H9 (cell line): ENCODE measurements around the gene SH3BP5. TPM values are rescaled to one million over a fixed set of nuclear protein-coding genes. Genes with fewer than 3 reads are reported as not detected.
"Not testable (repeated sequence)": the region's sequence is repeated elsewhere in the genome, so short reads cannot be mapped to it uniquely, and the experiment has no call there.

ENCODE experiments used
- DNase-seq: peaks from one replicate; pipeline ENCODE4 v3.0.0-alpha.2; 2017
- H2AFZ ChIP-seq: one replicate; pipeline ENCODE4 v1.6.1; 2013; ENCODE audit warnings: mild to moderate bottlenecking, low read length, control low read depth, moderate library complexity
- H2AK5ac ChIP-seq: 2 replicates; pipeline ENCODE4 v1.6.1; 2013; ENCODE audit warnings: low read length, control low read depth, mixed read lengths; ENCODE audit not compliant: insufficient read length
- H2BK120ac ChIP-seq: one replicate; pipeline ENCODE4 v1.6.1; 2013; ENCODE audit warnings: low read depth, mild to moderate bottlenecking, low read length, control low read depth, inconsistent platforms; ENCODE audit not compliant: poor library complexity, severe bottlenecking
- H2BK12ac ChIP-seq: 2 replicates; pipeline ENCODE4 v1.6.1; 2013; ENCODE audit warnings: low read length, control low read depth, mixed read lengths, low read depth; ENCODE audit not compliant: insufficient read length
- H2BK15ac ChIP-seq: 2 replicates; pipeline ENCODE4 v1.6.1; 2013; ENCODE audit warnings: low read depth, low read length, control low read depth
- H2BK20ac ChIP-seq: one replicate; pipeline ENCODE4 v1.6.1; 2013; ENCODE audit warnings: low read depth, mild to moderate bottlenecking, low read length, control low read depth, inconsistent platforms; ENCODE audit not compliant: poor library complexity, severe bottlenecking
- H2BK5ac ChIP-seq: 2 replicates; pipeline ENCODE4 v1.6.1; 2013; ENCODE audit warnings: low read length, control low read depth, mixed read lengths; ENCODE audit not compliant: insufficient read length
- H3K14ac ChIP-seq: 2 replicates; pipeline ENCODE4 v1.6.1; 2013; ENCODE audit warnings: low read length, control low read depth; ENCODE audit not compliant: insufficient read depth
- H3K18ac ChIP-seq: 2 replicates; pipeline ENCODE4 v1.6.1; 2013; ENCODE audit warnings: low read depth, mild to moderate bottlenecking, mixed read lengths, low read length, control low read depth; ENCODE audit not compliant: insufficient read length
- H3K23ac ChIP-seq: 2 replicates; pipeline ENCODE4 v1.6.1; 2013; ENCODE audit warnings: low read length, control low read depth, mixed read lengths, low read depth; ENCODE audit not compliant: insufficient read length
- H3K23me2 ChIP-seq: 2 replicates; pipeline ENCODE4 v1.6.1; 2013; ENCODE audit warnings: low read depth, mild to moderate bottlenecking, mixed read lengths, low read length, control low read depth; ENCODE audit not compliant: insufficient read length, poor library complexity, severe bottlenecking
- H3K27ac ChIP-seq: 2 replicates; pipeline ENCODE4 v1.5.1; 2013; ENCODE audit warnings: low read length, control low read depth, mixed read lengths, low read depth; ENCODE audit not compliant: insufficient read length
- H3K27me3 ChIP-seq: 2 replicates; pipeline ENCODE4 v1.6.1; 2013; ENCODE audit warnings: low read length, control low read depth, inconsistent platforms; ENCODE audit not compliant: insufficient read depth
- H3K4ac ChIP-seq: 2 replicates; pipeline ENCODE4 v1.6.1; 2013; ENCODE audit warnings: low read depth, mild to moderate bottlenecking, control low read depth, inconsistent platforms, low read length, moderate library complexity
- H3K4me1 ChIP-seq: 2 replicates; pipeline ENCODE4 v1.6.1; 2013; ENCODE audit warnings: low read length, control low read depth, inconsistent platforms; ENCODE audit not compliant: insufficient read depth
- H3K4me2 ChIP-seq: 2 replicates; pipeline ENCODE4 v1.6.1; 2013; ENCODE audit warnings: low read length, control low read depth, mixed read lengths; ENCODE audit not compliant: insufficient read length, insufficient read depth
- H3K56ac ChIP-seq: 2 replicates; pipeline ENCODE4 v1.6.1; 2013; ENCODE audit warnings: low read depth, mild to moderate bottlenecking, mixed read lengths, low read length, control low read depth; ENCODE audit not compliant: insufficient read length
- H3K79me1 ChIP-seq: 2 replicates; pipeline ENCODE4 v1.6.1; 2013; ENCODE audit warnings: low read depth, mild to moderate bottlenecking, moderate library complexity, low read length, control low read depth, inconsistent platforms; ENCODE audit not compliant: insufficient read depth, poor library complexity, severe bottlenecking
- H3K79me2 ChIP-seq: 2 replicates; pipeline ENCODE4 v1.6.1; 2013; ENCODE audit warnings: low read length, control low read depth, inconsistent platforms; ENCODE audit not compliant: insufficient read depth
- H3K9ac ChIP-seq: 2 replicates; pipeline ENCODE4 v1.6.1; 2013; ENCODE audit warnings: low read length, control low read depth, mixed read lengths; ENCODE audit not compliant: insufficient read length; ENCODE audit errors: extremely low read depth
- H3K9me3 ChIP-seq: one replicate; pipeline ENCODE4 v1.6.1; 2013; ENCODE audit warnings: low read depth, low read length, inconsistent platforms; ENCODE audit not compliant: control insufficient read depth
- H3T11ph ChIP-seq: one replicate; pipeline ENCODE4 v1.6.1; 2013; ENCODE audit warnings: mild to moderate bottlenecking, low read length, control low read depth, inconsistent platforms
- H4K20me1 ChIP-seq: one replicate; pipeline ENCODE4 v1.6.1; 2013; ENCODE audit not compliant: control insufficient read depth, insufficient read length, insufficient read depth
- H4K5ac ChIP-seq: 2 replicates; pipeline ENCODE4 v1.6.1; 2013; ENCODE audit warnings: low read depth, mild to moderate bottlenecking, mixed read lengths, low read length, control low read depth; ENCODE audit not compliant: insufficient read length
- H4K8ac ChIP-seq: replicated peaks from 2 replicates; pipeline ENCODE4 v1.6.1; 2013; ENCODE audit warnings: low read length, control low read depth, mixed read lengths, low read depth; ENCODE audit not compliant: insufficient read length
- H4K91ac ChIP-seq: 2 replicates; pipeline ENCODE4 v1.6.1; 2013; ENCODE audit warnings: low read depth, mild to moderate bottlenecking, moderate library complexity, mixed read lengths, low read length, control low read depth; ENCODE audit not compliant: insufficient read length
- H3K27ac Mint-ChIP-seq, 3 experiments: 2 replicates in 2 of 3; 3 replicates in 1 of 3; pipeline ENCODE4 v1.8.0; 2020 to 2021; ENCODE audit warnings: mixed read lengths in 3 of 3, mild to moderate bottlenecking in 1 of 3, moderate library complexity in 1 of 3
- H3K27me3 Mint-ChIP-seq: 2 replicates; pipeline ENCODE4 v1.8.0; 2021; ENCODE audit warnings: low read depth, mild to moderate bottlenecking, moderate library complexity, mixed read lengths
- H3K36me3 Mint-ChIP-seq, 3 experiments: 2 replicates in 2 of 3; 3 replicates in 1 of 3; pipeline ENCODE4 v1.8.0; 2020 to 2021; ENCODE audit warnings: low read depth in 3 of 3, mixed read lengths in 3 of 3; ENCODE audit not compliant: insufficient read depth in 1 of 3
- H3K4me1 Mint-ChIP-seq, 2 experiments: 2 replicates each; pipeline ENCODE4 v1.8.0; 2020; ENCODE audit warnings: mixed read lengths in 2 of 2
- H3K4me3 Mint-ChIP-seq, 2 experiments: 2 replicates in 1 of 2; 3 replicates in 1 of 2; pipeline ENCODE4 v1.8.0; 2020 to 2021; ENCODE audit warnings: mild to moderate bottlenecking in 2 of 2, mixed read lengths in 2 of 2, moderate library complexity in 1 of 2
- H3K9me3 Mint-ChIP-seq, 2 experiments: 2 replicates in 1 of 2; 3 replicates in 1 of 2; pipeline ENCODE4 v1.8.0; 2020; ENCODE audit warnings: mild to moderate bottlenecking in 2 of 2, mixed read lengths in 2 of 2, moderate library complexity in 1 of 2
- WGBS: extraction: QIAGEN DNeasy Blood & Tissue Kit; methylation state at CpG from one replicate; pipeline ENCODE4 v1.1.7; 2013; ENCODE audit warnings: missing lambda C conversion rate, low lambda C conversion rate, mixed read lengths; ENCODE audit not compliant: insufficient read length; ENCODE audit errors: extremely low coverage; 5-methylcytosine and 5-hydroxymethylcytosine counted together
- total RNA-seq: library from RNA; stranded (reverse); gene quantifications from 2 replicates; pipeline ENCODE4 v1.2.1, GENCODE V29; 2021
- TF ChIP-seq, protein P1 (sequence below): fragments of 200-600 bp; sonication (generic); conservative IDR thresholded peaks from 3 replicates; pipeline ENCODE4 v1.8.0; 2021; ENCODE audit warnings: antibody characterized with exemption, mild to moderate bottlenecking

SH3BP5 gene
- total RNA-seq, 1 experiment from 2014 or later = 6.8 TPM

DNA sequence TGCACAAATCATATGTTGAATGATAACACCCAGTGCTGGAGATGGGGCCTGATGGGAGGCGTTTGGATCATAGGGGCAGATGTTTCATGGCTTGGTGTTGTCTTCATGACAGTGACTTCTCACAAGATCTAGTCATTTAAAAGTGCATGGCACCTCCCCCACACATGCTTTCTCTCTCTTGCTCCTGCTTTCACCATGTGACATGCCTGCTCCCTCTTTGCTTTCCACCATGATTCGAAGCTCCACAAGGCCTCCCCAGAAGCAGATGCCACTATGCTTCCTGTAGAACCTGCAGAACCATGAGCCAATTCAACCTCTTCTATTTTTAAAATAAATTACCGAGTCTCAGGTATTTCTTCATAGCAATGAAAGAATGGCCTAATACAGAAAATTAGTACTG is 17.8 kb upstream of the SH3BP5 start:
- H3K23me2 ChIP-seq = no peaks in the 10 kb centered on the region
- TF ChIP-seq, protein P1, sequence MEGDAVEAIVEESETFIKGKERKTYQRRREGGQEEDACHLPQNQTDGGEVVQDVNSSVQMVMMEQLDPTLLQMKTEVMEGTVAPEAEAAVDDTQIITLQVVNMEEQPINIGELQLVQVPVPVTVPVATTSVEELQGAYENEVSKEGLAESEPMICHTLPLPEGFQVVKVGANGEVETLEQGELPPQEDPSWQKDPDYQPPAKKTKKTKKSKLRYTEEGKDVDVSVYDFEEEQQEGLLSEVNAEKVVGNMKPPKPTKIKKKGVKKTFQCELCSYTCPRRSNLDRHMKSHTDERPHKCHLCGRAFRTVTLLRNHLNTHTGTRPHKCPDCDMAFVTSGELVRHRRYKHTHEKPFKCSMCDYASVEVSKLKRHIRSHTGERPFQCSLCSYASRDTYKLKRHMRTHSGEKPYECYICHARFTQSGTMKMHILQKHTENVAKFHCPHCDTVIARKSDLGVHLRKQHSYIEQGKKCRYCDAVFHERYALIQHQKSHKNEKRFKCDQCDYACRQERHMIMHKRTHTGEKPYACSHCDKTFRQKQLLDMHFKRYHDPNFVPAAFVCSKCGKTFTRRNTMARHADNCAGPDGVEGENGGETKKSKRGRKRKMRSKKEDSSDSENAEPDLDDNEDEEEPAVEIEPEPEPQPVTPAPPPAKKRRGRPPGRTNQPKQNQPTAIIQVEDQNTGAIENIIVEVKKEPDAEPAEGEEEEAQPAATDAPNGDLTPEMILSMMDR = no peak
- Mint-ChIP-seq H3K27ac (no peak overlapping the region), H3K36me3 (peaks cover 4 to 17% (median 7%) of the 10 kb centered on the region in 3 experiments; a peak in 4 of 7 replicates), H3K4me3 (no peak overlapping the region), H3K27me3 (peaks cover 8% of the 10 kb centered on the region), H3K4me1 (peaks cover 21 to 22% of the 10 kb centered on the region in 2 experiments), H3K9me3 (peaks cover 18 to 25% of the 10 kb centered on the region in 2 experiments)
- H2BK5ac ChIP-seq = no peak overlapping the region
- no peak overlapping the region for H2BK20ac ChIP-seq
- H3K9me3 ChIP-seq = no peaks in the 10 kb centered on the region
- no CpG with 5 or more reads among the region's 3 CpGs for WGBS
- H3K27me3 ChIP-seq = no peaks in the 10 kb centered on the region
- H3K79me1 ChIP-seq = no peaks in the 10 kb centered on the region
- no peak overlapping the region for H2BK12ac ChIP-seq
- H3K14ac ChIP-seq = no peak overlapping the region
- no peak overlapping the region for H3K18ac ChIP-seq
- no peak overlapping the region for H4K5ac ChIP-seq
- no peak overlapping the region for H4K91ac ChIP-seq
- H3K4me2 ChIP-seq = no peak overlapping the region
- H3K27ac ChIP-seq = no peak overlapping the region
- no peak overlapping the region for H2BK120ac ChIP-seq
- H3K4ac ChIP-seq = no peak overlapping the region
- no peak overlapping the region for H3K23ac ChIP-seq
- no peaks in the 10 kb centered on the region for H3K79me2 ChIP-seq
- no peak overlapping the region for H3K9ac ChIP-seq
- no peaks in the 10 kb centered on the region for H4K20me1 ChIP-seq
- no peak for DNase-seq
- no peak overlapping the region for H2BK15ac ChIP-seq
- H2AFZ ChIP-seq = no peak overlapping the region
- no peak overlapping the region for H3T11ph ChIP-seq
- H3K56ac ChIP-seq = no peak overlapping the region
- no peak overlapping the region for H4K8ac ChIP-seq
- H3K4me1 ChIP-seq = no peaks in the 10 kb centered on the region
- no peak overlapping the region for H2AK5ac ChIP-seq

DNA sequence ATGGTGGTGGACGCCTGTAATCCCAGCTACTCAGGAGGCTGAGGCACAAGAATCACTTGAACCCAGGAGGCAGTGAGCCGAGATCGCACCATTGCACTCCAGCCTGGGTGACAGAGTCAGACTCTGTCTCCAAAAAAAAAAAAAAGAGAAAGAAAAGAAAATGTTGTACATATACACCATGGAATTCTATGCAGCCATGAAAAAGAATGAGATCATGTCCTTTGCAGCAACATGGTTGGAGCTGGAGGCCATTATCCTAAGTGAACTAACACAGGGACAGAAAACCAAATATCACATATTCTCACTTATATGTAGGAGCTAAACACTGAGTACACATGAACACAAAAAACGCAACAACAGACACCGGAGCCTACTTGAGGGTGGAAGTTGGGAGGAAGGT is 17.1 kb upstream of the SH3BP5 start:
- H2BK20ac ChIP-seq, H2BK5ac ChIP-seq, H3K4ac ChIP-seq, H3K23ac ChIP-seq, H3K4me2 ChIP-seq, H2AK5ac ChIP-seq, H3K79me1 ChIP-seq, H3K4me1 ChIP-seq, H3T11ph ChIP-seq, H4K91ac ChIP-seq, H3K9me3 ChIP-seq, DNase-seq, H3K23me2 ChIP-seq, H4K20me1 ChIP-seq, H3K14ac ChIP-seq, H4K8ac ChIP-seq, H4K5ac ChIP-seq, H2BK15ac ChIP-seq, H3K27ac Mint-ChIP-seq, H3K9ac ChIP-seq, H3K4me3 Mint-ChIP-seq, H2BK12ac ChIP-seq, H2BK120ac ChIP-seq, H3K27me3 Mint-ChIP-seq, H2AFZ ChIP-seq, H3K27me3 ChIP-seq, H3K27ac ChIP-seq, H3K56ac ChIP-seq, H3K18ac ChIP-seq, H3K79me2 ChIP-seq: not testable (repeated sequence)
- H3K36me3 Mint-ChIP-seq = peaks cover 4 to 17% (median 7%) of the 10 kb centered on the region in 3 experiments; a peak in 4 of 7 replicates
- peaks cover 18 to 25% of the 10 kb centered on the region in 2 experiments for H3K9me3 Mint-ChIP-seq
- WGBS = no CpG with 5 or more reads among the region's 5 CpGs
- H3K4me1 Mint-ChIP-seq = peaks cover 19 to 22% of the 10 kb centered on the region in 2 experiments
